Keratinocyte (primary cell): ENCODE measurements around the gene INPP4B. TPM values are rescaled to one million over a fixed set of nuclear protein-coding genes. Genes with fewer than 3 reads are reported as not detected.

Experiments used
- DNase-seq: peaks from one replicate; pipeline ENCODE4 v3.0.0-alpha.2; 2011; ENCODE audit warnings: low read depth, missing footprints, low spot score
- FAIRE-seq: peaks from 2 replicates; lab custom pipeline; 2011; peaks lifted over from hg19 to GRCh38; lab: Jason Lieb, UNC
- H2AFZ ChIP-seq: 2 replicates; pipeline ENCODE4 v1.6.0; 2012; ENCODE audit warnings: low read length, control low read depth, inconsistent platforms; ENCODE audit not compliant: control insufficient read depth
- H3K27ac ChIP-seq: 2 replicates; pipeline ENCODE4 v1.5.1; 2011; ENCODE audit warnings: low read length; ENCODE audit not compliant: control insufficient read depth, insufficient read depth
- H3K27me3 ChIP-seq: 3 replicates; pipeline ENCODE4 v1.6.0; 2011; ENCODE audit warnings: low read length; ENCODE audit not compliant: control insufficient read depth, insufficient read depth; ENCODE audit errors: extremely low read depth
- H3K36me3 ChIP-seq, 2 experiments: 2 replicates in 1 of 2; 3 replicates in 1 of 2; pipeline ENCODE4 v1.5.1; 2011; ENCODE audit warnings: low read length in 2 of 2, mild to moderate bottlenecking in 1 of 2; ENCODE audit not compliant: control insufficient read depth in 2 of 2, insufficient read depth in 2 of 2; ENCODE audit errors: extremely low read depth in 1 of 2
- H3K4me1 ChIP-seq: 3 replicates; pipeline ENCODE4 v1.5.1; 2011; ENCODE audit warnings: low read length; ENCODE audit not compliant: control insufficient read depth, insufficient read depth; ENCODE audit errors: extremely low read depth
- H3K4me2 ChIP-seq: 3 replicates; pipeline ENCODE4 v1.6.0; 2011; ENCODE audit warnings: low read depth, low read length; ENCODE audit not compliant: control insufficient read depth, insufficient read depth; ENCODE audit errors: extremely low read depth
- H3K4me3 ChIP-seq, 3 experiments: fragments of 200-600 bp in 1 of 3; sonication (generic) in 1 of 3; 2 replicates in 2 of 3; 3 replicates in 1 of 3; pipeline ENCODE4 v1.5.1; 2011 to 2016; ENCODE audit warnings: low read length in 3 of 3, mild to moderate bottlenecking in 3 of 3, control low read depth in 2 of 3, inconsistent platforms in 1 of 3, low read depth in 1 of 3, mixed read lengths in 1 of 3, mixed run types in 1 of 3, moderate library complexity in 1 of 3; ENCODE audit not compliant: control insufficient read depth in 2 of 3, insufficient read depth in 2 of 3; ENCODE audit errors: extremely low read depth in 1 of 3
- H3K79me2 ChIP-seq: 2 replicates; pipeline ENCODE4 v1.6.0; 2012; ENCODE audit warnings: low read length; ENCODE audit not compliant: control insufficient read depth, insufficient read depth
- H3K9ac ChIP-seq: 3 replicates; pipeline ENCODE4 v1.6.0; 2011; ENCODE audit warnings: low read length; ENCODE audit not compliant: control insufficient read depth, insufficient read depth; ENCODE audit errors: extremely low read depth
- H3K9me1 ChIP-seq: 3 replicates; pipeline ENCODE4 v1.6.0; 2011; ENCODE audit warnings: low read length; ENCODE audit not compliant: control insufficient read depth, insufficient read depth; ENCODE audit errors: extremely low read depth
- H3K9me3 ChIP-seq: 2 replicates; pipeline ENCODE4 v1.5.1; 2012; ENCODE audit warnings: low read depth, low read length; ENCODE audit not compliant: control insufficient read depth
- H4K20me1 ChIP-seq: 3 replicates; pipeline ENCODE4 v1.6.0; 2011; ENCODE audit warnings: low read length; ENCODE audit not compliant: control insufficient read depth, insufficient read depth; ENCODE audit errors: extremely low read depth
- EZH2 ChIP-seq: IDR thresholded peaks from one replicate; pipeline ENCODE4 v1.6.1; 2012; ENCODE audit warnings: inconsistent platforms, mild to moderate bottlenecking, low read length, moderate library complexity
- dilution Hi-C: fragments of 300-500 bp; cut with MboI; formaldehyde crosslinking; loops from one replicate; pipeline ENCODE4 v1.7.0; 2020; ENCODE audit warnings: low sequenced_read_pairs; ENCODE audit not compliant: extremely low pct_ligation_motif_present
- polyA plus RNA-seq, 5 experiments: library from polyadenylated mRNA; depleted of rRNA in 3 of 5; stranded (reverse) in 3 of 5; stranded (forward) in 1 of 5; unstranded in 1 of 5; fragments of >200 nt; gene quantifications; 1 replicate in 1 of 5; 2 replicates in 3 of 5; 3 replicates in 1 of 5; pipeline versions ENCODE4 v1.2.1 to v1.2.3, GENCODE V29; 2011 to 2012; ENCODE audit warnings: missing spikeins in 2 of 5, low read depth in 1 of 5, low replicate concordance in 1 of 5
- TF ChIP-seq, protein P1 (sequence below), 3 experiments: IDR thresholded peaks in 1 of 3; conservative IDR thresholded peaks in 1 of 3; optimal IDR thresholded peaks in 1 of 3; 2 replicates in 2 of 3; 3 replicates in 1 of 3; pipeline versions ENCODE3 to v1.5.1; 2011; ENCODE audit warnings: low read length in 3 of 3, mild to moderate bottlenecking in 3 of 3, moderate library complexity in 2 of 3, control low read depth in 1 of 3, inconsistent platforms in 1 of 3; ENCODE audit not compliant: insufficient read depth in 2 of 3; ENCODE audit errors: extremely low read depth in 1 of 3

Gene INPP4B
- polyA plus RNA-seq, 1 donor (not counting 4 experiments of a cell fraction or from before 2014, with no cell fraction given), result 50.2 TPM

- no peaks in the 10 kb centered on the region for H3K27me3 ChIP-seq
- H3K9ac ChIP-seq, result no peak overlapping the region
- no peak overlapping the region for H3K27ac ChIP-seq
- FAIRE-seq, result no peak
- H3K4me1 ChIP-seq, result no peaks in the 10 kb centered on the region
- no peak overlapping the region for H2AFZ ChIP-seq
- dilution Hi-C loops, result no loop called here
- TF ChIP-seq, protein P1, sequence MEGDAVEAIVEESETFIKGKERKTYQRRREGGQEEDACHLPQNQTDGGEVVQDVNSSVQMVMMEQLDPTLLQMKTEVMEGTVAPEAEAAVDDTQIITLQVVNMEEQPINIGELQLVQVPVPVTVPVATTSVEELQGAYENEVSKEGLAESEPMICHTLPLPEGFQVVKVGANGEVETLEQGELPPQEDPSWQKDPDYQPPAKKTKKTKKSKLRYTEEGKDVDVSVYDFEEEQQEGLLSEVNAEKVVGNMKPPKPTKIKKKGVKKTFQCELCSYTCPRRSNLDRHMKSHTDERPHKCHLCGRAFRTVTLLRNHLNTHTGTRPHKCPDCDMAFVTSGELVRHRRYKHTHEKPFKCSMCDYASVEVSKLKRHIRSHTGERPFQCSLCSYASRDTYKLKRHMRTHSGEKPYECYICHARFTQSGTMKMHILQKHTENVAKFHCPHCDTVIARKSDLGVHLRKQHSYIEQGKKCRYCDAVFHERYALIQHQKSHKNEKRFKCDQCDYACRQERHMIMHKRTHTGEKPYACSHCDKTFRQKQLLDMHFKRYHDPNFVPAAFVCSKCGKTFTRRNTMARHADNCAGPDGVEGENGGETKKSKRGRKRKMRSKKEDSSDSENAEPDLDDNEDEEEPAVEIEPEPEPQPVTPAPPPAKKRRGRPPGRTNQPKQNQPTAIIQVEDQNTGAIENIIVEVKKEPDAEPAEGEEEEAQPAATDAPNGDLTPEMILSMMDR (optimal IDR thresholded peaks at IDR 0.05 in 1 of 3, IDR thresholded peaks at IDR 0.05 in 1 of 3, conservative IDR thresholded peaks at IDR 0.05 in 1 of 3; ENCODE audit: extremely low read depth in 1 of 3, insufficient read depth in 2 of 3, low read length in 3 of 3), result no peak
- TF ChIP-seq EZH2, result no peak
- no peaks in the 10 kb centered on the region for H3K9me1 ChIP-seq
- H4K20me1 ChIP-seq, result no peaks in the 10 kb centered on the region
- no peak overlapping the region for H3K4me2 ChIP-seq
- DNase-seq, result no peak
- H3K36me3 ChIP-seq, result no peaks in the 10 kb centered on the region
- H3K4me3 ChIP-seq, result no peak overlapping the region
- no peaks in the 10 kb centered on the region for H3K79me2 ChIP-seq
- H3K9me3 ChIP-seq, result no peaks in the 10 kb centered on the region
Measured at GRCh38 chr4:142875117-142875516, 29.0 kb upstream of the INPP4B start.

DNA sequence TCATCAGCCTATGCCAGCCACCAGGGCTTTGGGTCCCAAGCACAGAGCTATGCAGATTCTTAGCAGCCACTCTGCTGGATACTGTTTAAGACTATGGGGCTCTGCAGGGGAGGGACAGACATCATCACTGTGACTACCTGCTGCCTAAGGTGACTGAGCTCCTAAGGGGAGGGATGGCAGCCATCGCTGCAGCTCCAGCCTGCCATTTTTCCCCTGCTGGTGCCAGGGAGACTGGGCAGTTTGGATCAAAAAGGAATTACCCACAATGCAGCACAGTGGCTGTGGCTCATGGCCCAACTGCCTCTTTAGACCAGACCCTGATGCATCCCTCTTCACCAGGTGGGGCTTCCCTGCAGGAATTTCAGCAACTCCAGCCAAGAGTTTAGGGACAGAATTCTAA, 28.6 kb upstream of the INPP4B start:
- FAIRE-seq (no peak), DNase-seq (no peak)
- Histone ChIP-seq H3K79me2 (no peaks in the 10 kb centered on the region), H3K9me3 (no peaks in the 10 kb centered on the region), H3K4me1 (no peaks in the 10 kb centered on the region), H3K27me3 (no peaks in the 10 kb centered on the region), H3K36me3 (no peaks in the 10 kb centered on the region), H3K27ac (no peak overlapping the region), H3K9me1 (no peaks in the 10 kb centered on the region), H4K20me1 (no peaks in the 10 kb centered on the region), H3K9ac (no peak overlapping the region), H2AFZ (no peak overlapping the region), H3K4me2 (no peak overlapping the region), H3K4me3 (no peak overlapping the region)
- TF ChIP-seq, protein P1 (optimal IDR thresholded peaks at IDR 0.05 in 1 of 3, IDR thresholded peaks at IDR 0.05 in 1 of 3, conservative IDR thresholded peaks at IDR 0.05 in 1 of 3; ENCODE audit: extremely low read depth in 1 of 3, insufficient read depth in 2 of 3, low read length in 3 of 3), result no peak
- TF ChIP-seq EZH2, result no peak
- dilution Hi-C loops, result no loop called here
